B cell (primary cell): Measurements from ENCODE around the gene DPYSL4. TPM values are rescaled to one million over a fixed set of nuclear protein-coding genes. Genes with fewer than 3 reads are reported as not detected.

Experiments used
- ATAC-seq: fragments of 200-7000 bp; cut with Tn5 transposase; one replicate; pipeline ENCODE4 v1.10.0; 2021; ENCODE audit warnings: low read depth, mild to moderate bottlenecking, moderate number of reproducible peaks, moderate library complexity
- CTCF ChIA-PET: fragments of 350-600 bp; sonication (Branson Sonifier 250); formaldehyde crosslinking; loops from one replicate; lab custom pipeline; 2021; ENCODE audit warnings: antibody characterized with exemption, inconsistent platforms; lab: Charles Lee
- POLR2A ChIA-PET: fragments of 350-600 bp; sonication (Branson Sonifier 250); formaldehyde crosslinking; loops from one replicate; lab custom pipeline; 2021; ENCODE audit warnings: antibody characterized with exemption; lab: Charles Lee
- DNase-seq: peaks from one replicate; pipeline ENCODE4 v3.0.0; 2013
- H2AFZ ChIP-seq: 2 replicates; pipeline ENCODE4 v1.6.1; 2012; ENCODE audit warnings: mild to moderate bottlenecking, low read depth, low read length; ENCODE audit not compliant: insufficient read depth, poor library complexity, severe bottlenecking
- H3K27ac ChIP-seq, 2 donors: 1 replicate in 1 of 2; 2 replicates in 1 of 2; pipeline ENCODE4 v1.5.1; 2012 to 2013; ENCODE audit warnings: low read length in 2 of 2, mild to moderate bottlenecking in 2 of 2, moderate library complexity in 1 of 2
- H3K27me3 ChIP-seq, 4 experiments: fragments of 200-600 bp in 1 of 4; sonication (generic) in 1 of 4; replicated peaks in 1 of 4; 1 replicate in 2 of 4; 2 replicates in 2 of 4; pipeline versions ENCODE4 v1.6.1 to v1.7.0; 2013 to 2016; ENCODE audit warnings: low read length in 3 of 4, mild to moderate bottlenecking in 2 of 4, mixed read lengths in 1 of 4, moderate library complexity in 1 of 4; ENCODE audit not compliant: insufficient read depth in 4 of 4, control insufficient read depth in 3 of 4; ENCODE audit errors: control extremely low read depth in 1 of 4
- H3K36me3 ChIP-seq, 2 experiments: replicated peaks in 1 of 2; 1 replicate in 1 of 2; 2 replicates in 1 of 2; pipeline versions ENCODE4 v1.6.1 to v1.7.1; 2013; ENCODE audit warnings: low read length in 1 of 2; ENCODE audit not compliant: insufficient read depth in 2 of 2, control insufficient read depth in 1 of 2; ENCODE audit errors: control extremely low read depth in 1 of 2, extremely low read depth in 1 of 2
- H3K4me1 ChIP-seq, 2 donors: fragments of 200-600 bp in 1 of 2; sonication (generic) in 1 of 2; 1 replicate in 1 of 2; 2 replicates in 1 of 2; pipeline versions ENCODE4 v1.5.1 to v1.6.1; 2013 to 2017; ENCODE audit warnings: low read length in 2 of 2; ENCODE audit not compliant: control insufficient read depth in 2 of 2, insufficient read depth in 2 of 2
- H3K4me2 ChIP-seq: replicated peaks from 2 replicates; pipeline ENCODE3; 2012; ENCODE audit warnings: mild to moderate bottlenecking, low read depth, low read length; ENCODE audit not compliant: poor library complexity, severe bottlenecking
- H3K4me3 ChIP-seq, 5 experiments: fragments of 200-600 bp in 1 of 5; sonication (generic) in 1 of 5; 1 replicate in 3 of 5; 2 replicates in 2 of 5; pipeline versions ENCODE4 v1.5.1 to v1.7.0; 2011 to 2016; ENCODE audit warnings: low read length in 4 of 5, mild to moderate bottlenecking in 4 of 5, low read depth in 2 of 5, control low read depth in 1 of 5, moderate library complexity in 1 of 5; ENCODE audit not compliant: insufficient read depth in 1 of 5; ENCODE audit errors: control extremely low read depth in 1 of 5, extremely low read depth in 1 of 5
- H3K79me2 ChIP-seq: fragments of 200-600 bp; sonication (generic); one replicate; pipeline ENCODE4 v1.6.0; 2016; ENCODE audit warnings: low read length; ENCODE audit not compliant: control insufficient read depth, insufficient read depth
- H3K9ac ChIP-seq: fragments of 200-600 bp; sonication (generic); 2 replicates; pipeline ENCODE4 v1.6.1; 2017; ENCODE audit warnings: mild to moderate bottlenecking, low read length, moderate library complexity
- H3K9me3 ChIP-seq, 3 donors: one replicate each; pipeline versions ENCODE4 v1.6.1 to v1.7.1; 2013; ENCODE audit warnings: low read length in 2 of 3; ENCODE audit not compliant: control insufficient read depth in 2 of 3, insufficient read depth in 1 of 3; ENCODE audit errors: control extremely low read depth in 1 of 3
- H4K20me1 ChIP-seq: 2 replicates; pipeline ENCODE4 v1.6.0; 2012; ENCODE audit warnings: mild to moderate bottlenecking, low read length; ENCODE audit not compliant: insufficient read depth, control insufficient read depth, poor library complexity, severe bottlenecking
- H3K27ac Mint-ChIP-seq: one replicate; pipeline ENCODE4 v1.8.0; 2021; ENCODE audit warnings: mixed read lengths
- H3K27me3 Mint-ChIP-seq: one replicate; pipeline ENCODE4 v1.8.0; 2021; ENCODE audit warnings: mixed read lengths
- H3K4me1 Mint-ChIP-seq: one replicate; pipeline ENCODE4 v1.8.0; 2021; ENCODE audit warnings: mixed read lengths
- H3K4me3 Mint-ChIP-seq: one replicate; pipeline ENCODE4 v1.8.0; 2021; ENCODE audit warnings: mixed read lengths
- H3K9me3 Mint-ChIP-seq: one replicate; pipeline ENCODE4 v1.8.0; 2022; ENCODE audit warnings: mixed read lengths; ENCODE audit not compliant: insufficient read depth
- EZH2 ChIP-seq: IDR thresholded peaks from 2 replicates; pipeline ENCODE4 v1.6.1; 2012; ENCODE audit warnings: borderline replicate concordance, low read depth, mild to moderate bottlenecking, moderate library complexity, low read length; ENCODE audit not compliant: insufficient read depth, poor library complexity, severe bottlenecking
- WGBS: methylation state at CpG from one replicate; pipeline ENCODE4 v1.1.5; 2013; ENCODE audit warnings: missing lambda C conversion rate; ENCODE audit not compliant: insufficient coverage; 5-methylcytosine and 5-hydroxymethylcytosine counted together
- intact Hi-C: fragments of 100-400 bp; cut with micrococcal nuclease; formaldehyde crosslinking; loops from one replicate; pipeline ENCODE4 v1.10.0; 2022
- polyA plus RNA-seq: library from polyadenylated mRNA; depleted of rRNA; stranded (reverse); fragments of >200 nt; gene quantifications from 2 replicates; pipeline ENCODE4 v1.2.3, GENCODE V29; 2012
- total RNA-seq, 2 donors: library from RNA; stranded (reverse); fragments of 120-200 nt in 1 of 2; gene quantifications; 1 replicate in 1 of 2; 2 replicates in 1 of 2; pipeline versions ENCODE4 v1.2.3 to v1.2.4, GENCODE V29; 2013 to 2022
- TF ChIP-seq, protein P1 (sequence below): fragments of 200-600 bp; IDR thresholded peaks from one replicate; pipeline ENCODE4 v1.8.0; 2022; ENCODE audit warnings: antibody characterized with exemption, mild to moderate bottlenecking

The DPYSL4 gene
- total and polyA plus RNA-seq, 2 donors (not counting 1 experiment from before 2014, with no cell fraction given): 0.03 to 0.22 TPM

DNA sequence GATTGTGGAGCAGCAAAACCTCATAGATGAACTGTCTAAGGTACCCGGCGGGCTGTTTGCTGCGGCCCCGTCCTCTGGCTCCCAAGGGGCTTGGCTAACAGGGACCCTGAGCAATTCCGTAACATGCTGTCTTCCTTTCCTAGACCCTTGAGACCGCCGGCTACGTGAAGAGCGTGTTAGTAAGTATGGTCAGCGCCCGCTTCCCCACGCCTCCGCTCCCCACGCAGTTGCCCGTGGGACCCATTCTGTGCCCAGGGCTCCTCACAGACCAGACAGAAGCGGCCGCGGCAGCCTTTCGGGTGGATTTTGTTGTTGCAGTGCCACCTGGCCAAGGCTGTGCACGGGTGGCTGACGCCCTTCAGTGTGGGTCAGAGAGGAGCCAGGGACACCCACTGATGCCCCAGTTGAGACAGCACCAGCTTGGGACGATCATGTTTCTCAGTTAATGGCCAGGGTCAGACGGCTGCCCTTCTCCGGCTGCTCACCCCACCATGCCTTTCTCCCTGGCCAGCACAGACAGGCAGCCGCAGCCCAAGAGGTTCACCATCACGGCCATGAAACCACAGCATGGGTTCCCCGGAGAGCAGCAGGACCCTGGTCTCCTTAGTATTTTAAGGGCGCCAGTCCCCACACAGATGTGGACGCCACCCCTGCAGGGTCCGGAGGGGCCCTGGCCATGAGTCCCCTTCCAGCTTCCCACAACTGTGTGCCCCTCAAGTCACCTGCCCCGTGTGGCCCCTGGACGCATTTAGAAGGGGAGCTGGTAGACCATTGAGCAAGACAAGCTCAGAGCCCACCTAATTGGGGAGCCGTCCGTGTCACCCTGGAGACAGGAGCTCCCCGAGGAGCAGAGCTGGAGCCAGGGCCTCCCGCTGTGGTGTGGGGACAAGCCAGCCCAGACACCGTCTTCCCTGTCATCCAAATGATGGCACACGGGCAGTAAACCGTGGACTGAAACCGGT lies 49.4 kb upstream of the DPYSL4 start:
- peaks cover 10% of the 10 kb centered on the region for H3K27me3 Mint-ChIP-seq
- Histone ChIP-seq H3K4me3 (no peak overlapping the region), H3K4me1 (no peaks in the 10 kb centered on the region), H3K79me2 (no peaks in the 10 kb centered on the region), H2AFZ (no peak overlapping the region), H3K36me3 (no peaks in the 10 kb centered on the region), H3K27me3 (peaks cover 0 to 9% (median 0%) of the 10 kb centered on the region in 4 experiments), H3K27ac (no peak overlapping the region), H4K20me1 (no peaks in the 10 kb centered on the region), H3K9me3 (peaks cover 0 to 5% (median 0%) of the 10 kb centered on the region in 3 donors), H3K4me2 (no peak overlapping the region), H3K9ac (no peak overlapping the region)
- CTCF ChIA-PET: no interaction called here
- DNase-seq: no peak
- 90% methylated on average over 40 of the region's 40 CpGs for whole genome bisulfite sequencing
- POLR2A ChIA-PET: no interaction called here
- H3K9me3 Mint-ChIP-seq: no peaks in the 10 kb centered on the region
- no peak for ATAC-seq
- TF ChIP-seq EZH2: no peak
- TF ChIP-seq, protein P1, sequence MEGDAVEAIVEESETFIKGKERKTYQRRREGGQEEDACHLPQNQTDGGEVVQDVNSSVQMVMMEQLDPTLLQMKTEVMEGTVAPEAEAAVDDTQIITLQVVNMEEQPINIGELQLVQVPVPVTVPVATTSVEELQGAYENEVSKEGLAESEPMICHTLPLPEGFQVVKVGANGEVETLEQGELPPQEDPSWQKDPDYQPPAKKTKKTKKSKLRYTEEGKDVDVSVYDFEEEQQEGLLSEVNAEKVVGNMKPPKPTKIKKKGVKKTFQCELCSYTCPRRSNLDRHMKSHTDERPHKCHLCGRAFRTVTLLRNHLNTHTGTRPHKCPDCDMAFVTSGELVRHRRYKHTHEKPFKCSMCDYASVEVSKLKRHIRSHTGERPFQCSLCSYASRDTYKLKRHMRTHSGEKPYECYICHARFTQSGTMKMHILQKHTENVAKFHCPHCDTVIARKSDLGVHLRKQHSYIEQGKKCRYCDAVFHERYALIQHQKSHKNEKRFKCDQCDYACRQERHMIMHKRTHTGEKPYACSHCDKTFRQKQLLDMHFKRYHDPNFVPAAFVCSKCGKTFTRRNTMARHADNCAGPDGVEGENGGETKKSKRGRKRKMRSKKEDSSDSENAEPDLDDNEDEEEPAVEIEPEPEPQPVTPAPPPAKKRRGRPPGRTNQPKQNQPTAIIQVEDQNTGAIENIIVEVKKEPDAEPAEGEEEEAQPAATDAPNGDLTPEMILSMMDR: no peak
- no peak overlapping the region for H3K4me3 Mint-ChIP-seq
- H3K4me1 Mint-ChIP-seq: no peaks in the 10 kb centered on the region
- H3K27ac Mint-ChIP-seq: no peak overlapping the region
- intact Hi-C loops: no loop called here

DNA sequence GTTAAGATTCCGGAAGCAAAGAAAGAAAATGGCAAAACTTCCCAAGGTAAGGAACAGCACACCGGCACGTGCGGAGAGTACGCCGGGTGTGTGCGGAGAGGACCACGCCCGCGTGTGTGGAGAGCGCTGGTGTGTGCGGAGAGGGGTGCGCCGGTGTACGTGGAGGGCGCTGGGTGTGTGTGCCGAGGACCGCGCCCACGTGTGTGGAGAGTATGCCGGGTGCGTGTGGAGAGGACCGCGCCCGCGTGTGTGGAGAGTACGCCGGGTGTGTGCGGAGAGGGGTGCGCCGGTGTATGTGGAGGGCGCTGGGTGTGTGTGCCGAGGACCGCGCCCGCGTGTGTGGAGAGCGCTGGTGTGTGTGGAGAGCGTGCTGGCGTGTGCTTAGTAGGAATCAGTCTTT lies 48.6 kb upstream of the DPYSL4 start:
- no peaks in the 10 kb centered on the region for H3K36me3 ChIP-seq
- H3K9ac ChIP-seq: no peak overlapping the region
- H3K79me2 ChIP-seq: no peaks in the 10 kb centered on the region
- ChIA-PET CTCF (no interaction called here), POLR2A (no interaction called here)
- TF ChIP-seq EZH2: no peak
- TF ChIP-seq, protein P1: no peak
- Mint-ChIP-seq H3K27me3 (peaks cover 8% of the 10 kb centered on the region), H3K27ac (no peak overlapping the region), H3K4me3 (no peak overlapping the region), H3K9me3 (no peaks in the 10 kb centered on the region), H3K4me1 (no peaks in the 10 kb centered on the region)
- H2AFZ ChIP-seq: no peak overlapping the region
- DNase-seq (no peak), ATAC-seq (no peak)
- peaks cover 0 to 10% (median 0%) of the 10 kb centered on the region in 4 experiments for H3K27me3 ChIP-seq
- H3K27ac ChIP-seq: no peak overlapping the region
- intact Hi-C loops: no loop called here
- peaks cover 0 to 2% of the 10 kb centered on the region in 2 donors for H3K4me1 ChIP-seq
- H3K4me2 ChIP-seq: no peak overlapping the region
- H3K9me3 ChIP-seq: peaks cover 0 to 5% (median 0%) of the 10 kb centered on the region in 3 donors
- H3K4me3 ChIP-seq: no peak overlapping the region
- WGBS: 95% methylated on average over 23 of the region's 40 CpGs
- H4K20me1 ChIP-seq: no peaks in the 10 kb centered on the region
